HG03575 (cell line): ENCODE results near the gene SLC4A9.
"Not testable (repeated sequence)": the region's sequence is repeated elsewhere in the genome, so short reads cannot be mapped to it uniquely, and the experiment has no call there.

Source experiments
- ATAC-seq: cut with Tn5 transposase; IDR thresholded peaks from one replicate; pipeline ENCODE4 v1.9.1; 2021; ENCODE audit not compliant: unreplicated experiment, insufficient number of reproducible peaks, low FRiP score; ENCODE audit errors: extremely low read depth

The SLC4A9 gene

GRCh38 chr5:140421375-140421774 lies 61.4 kb downstream of the SLC4A9 start:
- not testable (repeated sequence) for ATAC-seq

DNA sequence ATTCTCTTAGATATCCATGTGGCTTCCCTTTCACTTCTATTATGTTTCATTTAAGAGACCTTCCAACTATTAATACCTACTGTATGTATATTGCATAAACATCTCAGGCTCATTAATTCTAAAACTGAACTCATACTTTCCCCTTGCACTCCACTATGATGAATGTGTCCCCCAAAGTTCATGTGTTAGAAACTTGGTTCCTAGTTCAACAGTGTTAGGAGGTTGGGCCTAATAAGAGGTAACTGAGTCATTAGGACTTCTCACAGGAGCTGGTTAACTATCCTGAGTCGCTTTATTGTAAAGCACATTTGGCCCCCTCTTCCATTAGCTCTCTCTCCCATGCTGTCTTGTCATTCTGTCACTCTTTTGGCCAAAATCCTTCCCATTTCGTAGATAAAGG lies 63.6 kb downstream of the SLC4A9 start:
- ATAC-seq, result no peak

DNA sequence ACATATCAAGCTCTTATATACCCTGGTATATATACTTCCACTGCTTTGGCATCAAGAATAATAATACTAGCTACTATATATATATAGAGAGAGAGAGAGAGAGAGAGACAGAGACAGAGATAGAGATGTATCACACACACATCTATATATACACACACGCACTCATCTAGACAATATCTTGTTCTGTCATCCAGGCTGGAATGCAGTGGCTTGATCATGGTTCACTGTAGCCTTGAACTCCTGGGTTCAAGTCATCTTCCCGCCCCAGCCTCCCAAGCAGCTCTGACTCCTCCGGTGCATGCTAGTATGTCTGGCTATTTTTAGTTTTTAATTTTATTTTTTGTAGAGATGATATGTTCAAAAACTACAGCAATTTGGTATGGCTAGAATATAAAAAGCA lies 64.1 kb downstream of the SLC4A9 start:
- no peak for ATAC-seq
